Right lobe of liver (tissue), 4 donors: ENCODE data around the gene C12orf42.

Experiments
- CTCF ChIP-seq, 4 donors: fragments of 200-600 bp in 3 of 4; fragments of 450-650 bp in 1 of 4; IDR thresholded peaks; one replicate each; pipeline versions ENCODE4 v1.5.1 to v1.8.0; 2016 to 2022; ENCODE audit warnings: antibody characterized with exemption in 4 of 4, mild to moderate bottlenecking in 2 of 4
- POLR2A ChIP-seq: fragments of 450-650 bp; IDR thresholded peaks from one replicate; pipeline ENCODE4 v1.6.1; 2017; ENCODE audit warnings: antibody characterized with exemption, mild to moderate bottlenecking
- donor health status: DM: no; HTN: no; CAD: no.
- donor health status: DM: no; HTN: no; CAD: no.
- donor health status: DM: no; HTN: yes; CAD: no.

DNA sequence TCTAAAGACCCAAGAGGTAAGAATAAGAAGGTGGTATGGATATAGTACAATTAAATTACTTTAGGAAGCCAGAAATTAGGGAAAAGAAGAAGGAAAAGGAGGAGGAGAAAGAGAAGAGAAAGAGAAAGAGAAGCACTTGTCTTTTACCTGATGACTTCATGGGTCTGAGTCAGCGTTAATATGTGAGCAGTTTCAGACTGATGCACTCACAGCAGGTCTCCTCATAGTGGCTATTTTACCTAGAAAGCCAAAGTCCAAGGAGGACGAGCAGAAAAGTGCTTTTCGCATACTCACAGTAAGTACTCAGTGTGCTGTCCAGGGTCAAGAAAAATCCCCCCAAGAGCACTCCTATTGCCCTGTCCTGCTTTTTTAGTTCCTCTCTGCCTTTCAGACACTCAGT, 222.1 kb downstream of the C12orf42 start:
- TF ChIP-seq CTCF (IDR thresholded peaks at IDR 0.05): no peak
- no peak for TF ChIP-seq POLR2A
